Measurements from ENCODE around the gene ZDHHC6. TPM values are rescaled to one million over a fixed set of nuclear protein-coding genes. Genes with fewer than 3 reads are reported as not detected.

Gene ZDHHC6
- total RNA-seq, 1 donor from 2014 or later, result 18.7 TPM

- Histone ChIP-seq H3K4me1 (no peaks in the 10 kb centered on the region), H3K4me3 (no peak overlapping the region), H3K36me3 (peaks cover 0 to 81% of the 10 kb centered on the region in 2 donors), H3K9me3 (no peaks in the 10 kb centered on the region), H3K27me3 (no peaks in the 10 kb centered on the region), H3K27ac (no peak overlapping the region)
- TF ChIP-seq POLR2A (IDR thresholded peaks at IDR 0.05) (no peak), POLR2AphosphoS5 (IDR thresholded peaks at IDR 0.05; ENCODE audit: insufficient read depth in 1 of 2, low read depth in 1 of 2) (no peak), CTCF (IDR thresholded peaks at IDR 0.05) (no peak)
- intact Hi-C loops (cut with DNase I), result no loop called here
- no peak for DNase-seq (ENCODE audit: extremely low spot score in 2 of 2)
Observed at GRCh38 chr10:112433136-112433535, 13.6 kb downstream of the ZDHHC6 start.

GRCh38 chr10:112429654-112430230 is 17.0 kb downstream of the ZDHHC6 start:
- Histone ChIP-seq H3K4me1 (no peaks in the 10 kb centered on the region), H3K36me3 (peaks cover 0 to 55% of the 10 kb centered on the region in 2 donors), H3K4me3 (no peak overlapping the region), H3K9me3 (no peaks in the 10 kb centered on the region), H3K27me3 (no peaks in the 10 kb centered on the region), H3K27ac (no peak overlapping the region)
- no peak for DNase-seq (ENCODE audit: extremely low spot score in 2 of 2)
- TF ChIP-seq POLR2A (IDR thresholded peaks at IDR 0.05) (no peak), CTCF (IDR thresholded peaks at IDR 0.05) (no peak), POLR2AphosphoS5 (IDR thresholded peaks at IDR 0.05; ENCODE audit: insufficient read depth in 1 of 2, low read depth in 1 of 2) (no peak)
- intact Hi-C loops (cut with DNase I), result no loop called here

DNA sequence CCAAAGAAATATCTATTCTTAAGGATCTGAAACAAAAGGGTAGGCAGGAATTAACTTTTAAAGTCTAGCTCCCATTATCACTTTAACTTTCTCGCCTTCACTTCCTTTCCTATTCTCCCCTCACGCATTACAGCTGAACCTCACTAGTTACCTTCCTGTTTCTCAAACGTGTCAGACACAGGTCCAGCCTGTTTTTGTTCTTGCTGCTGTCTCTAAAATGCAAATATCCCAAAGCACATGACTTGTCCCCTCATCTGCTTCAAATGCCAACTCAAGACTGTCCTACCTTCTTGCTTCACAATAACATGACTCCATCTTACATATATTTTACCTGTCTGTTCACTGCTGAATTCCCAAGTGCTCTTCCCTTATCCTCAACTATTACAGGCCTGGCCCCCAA is 17.6 kb downstream of the ZDHHC6 start:
- peaks cover 0 to 49% of the 10 kb centered on the region in 2 donors for H3K36me3 ChIP-seq

GRCh38 chr10:112426111-112426510 is 20.6 kb downstream of the ZDHHC6 start:
- intact Hi-C loops (cut with DNase I), result no loop called here
- Histone ChIP-seq H3K4me3 (no peak overlapping the region), H3K27ac (no peak overlapping the region), H3K36me3 (peaks cover 0 to 21% of the 10 kb centered on the region in 2 donors), H3K9me3 (no peaks in the 10 kb centered on the region), H3K4me1 (no peaks in the 10 kb centered on the region), H3K27me3 (no peaks in the 10 kb centered on the region)
- TF ChIP-seq POLR2AphosphoS5 (IDR thresholded peaks at IDR 0.05; ENCODE audit: insufficient read depth in 1 of 2, low read depth in 1 of 2) (no peak), POLR2A (IDR thresholded peaks at IDR 0.05) (no peak), CTCF (IDR thresholded peaks at IDR 0.05) (no peak)
- no peak for DNase-seq (ENCODE audit: extremely low spot score in 2 of 2)

More for the DNA sequence above, 17.6 kb downstream of the ZDHHC6 start:
- DNase-seq (ENCODE audit: extremely low spot score in 2 of 2), result no peak
- intact Hi-C loops (cut with DNase I), result no loop called here
- TF ChIP-seq CTCF (IDR thresholded peaks at IDR 0.05) (no peak), POLR2A (IDR thresholded peaks at IDR 0.05) (no peak), POLR2AphosphoS5 (IDR thresholded peaks at IDR 0.05; ENCODE audit: insufficient read depth in 1 of 2, low read depth in 1 of 2) (no peak)
- Histone ChIP-seq H3K4me3 (no peak overlapping the region), H3K9me3 (no peaks in the 10 kb centered on the region), H3K27me3 (no peaks in the 10 kb centered on the region), H3K27ac (no peak overlapping the region), H3K4me1 (no peaks in the 10 kb centered on the region)

DNA sequence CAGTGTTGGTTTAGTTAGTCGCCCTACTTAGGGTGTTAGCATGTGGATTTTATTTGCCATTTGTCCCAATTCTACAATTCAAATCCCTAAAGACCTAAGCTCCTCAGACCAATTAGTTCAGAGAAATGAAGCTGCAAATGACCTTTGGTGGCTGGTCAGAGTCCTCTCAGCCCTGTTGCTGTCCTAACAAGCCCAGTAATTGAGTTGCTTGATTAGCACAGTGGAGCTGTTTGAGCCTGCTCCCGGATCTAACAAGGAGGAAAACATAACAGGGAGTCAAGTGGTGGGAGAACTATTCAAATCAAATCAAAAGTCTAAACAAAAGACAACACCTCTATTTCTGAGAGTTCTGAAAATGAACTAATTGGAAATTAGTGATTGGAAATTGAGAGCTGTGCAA is 22.1 kb downstream of the ZDHHC6 start:
- Histone ChIP-seq H3K27me3 (no peaks in the 10 kb centered on the region), H3K4me1 (no peaks in the 10 kb centered on the region), H3K36me3 (peaks cover 0 to 7% of the 10 kb centered on the region in 2 donors), H3K9me3 (no peaks in the 10 kb centered on the region), H3K27ac (no peak overlapping the region), H3K4me3 (no peak overlapping the region)
- no peak for TF ChIP-seq POLR2A (IDR thresholded peaks at IDR 0.05)
- no peak for TF ChIP-seq CTCF (IDR thresholded peaks at IDR 0.05)
- no peak for TF ChIP-seq POLR2AphosphoS5 (IDR thresholded peaks at IDR 0.05; ENCODE audit: insufficient read depth in 1 of 2, low read depth in 1 of 2)
- no peak for DNase-seq (ENCODE audit: extremely low spot score in 2 of 2)
- intact Hi-C loops (cut with DNase I), result no loop called here

Measured in vagina (tissue), 2 donors.